Measurements from ENCODE around the gene TMOD3.

TMOD3 gene

DNA sequence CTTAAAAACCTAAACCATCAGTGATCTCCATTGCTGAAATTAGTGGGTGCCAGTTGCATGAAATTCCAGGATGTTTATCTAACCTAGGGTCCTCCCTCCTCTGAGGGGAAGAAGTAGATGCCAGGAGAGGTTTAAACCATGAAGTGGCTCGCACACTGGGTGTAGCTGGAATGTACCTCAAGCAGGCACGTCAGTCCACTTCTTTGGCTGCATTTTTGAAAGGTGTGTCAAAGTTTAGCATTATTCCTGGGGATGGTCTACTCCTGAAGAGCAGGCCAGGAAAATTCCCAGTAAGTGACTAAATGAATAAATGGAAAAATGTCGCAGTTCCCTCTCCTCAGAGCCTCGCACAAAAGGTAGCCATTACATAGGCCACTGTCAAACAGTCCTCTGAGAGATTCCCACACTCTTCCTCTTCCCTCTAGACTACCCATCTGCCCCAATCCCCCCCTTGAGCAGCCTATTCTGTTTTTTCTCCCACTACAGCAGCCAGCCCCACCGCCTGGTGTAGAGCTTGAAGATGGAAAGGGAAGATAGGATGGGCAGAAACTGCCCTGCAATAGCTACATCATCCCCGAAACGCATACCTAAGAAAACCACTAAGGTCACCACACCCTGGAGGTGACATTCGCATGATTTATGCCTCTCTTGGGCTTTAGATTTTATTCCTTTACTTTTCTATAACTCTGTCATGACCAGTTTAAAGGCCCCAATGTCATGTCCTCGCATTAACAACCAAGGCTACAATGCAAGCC is 655 bp upstream of the TMOD3 start:
- no peak for DNase-seq

DNA sequence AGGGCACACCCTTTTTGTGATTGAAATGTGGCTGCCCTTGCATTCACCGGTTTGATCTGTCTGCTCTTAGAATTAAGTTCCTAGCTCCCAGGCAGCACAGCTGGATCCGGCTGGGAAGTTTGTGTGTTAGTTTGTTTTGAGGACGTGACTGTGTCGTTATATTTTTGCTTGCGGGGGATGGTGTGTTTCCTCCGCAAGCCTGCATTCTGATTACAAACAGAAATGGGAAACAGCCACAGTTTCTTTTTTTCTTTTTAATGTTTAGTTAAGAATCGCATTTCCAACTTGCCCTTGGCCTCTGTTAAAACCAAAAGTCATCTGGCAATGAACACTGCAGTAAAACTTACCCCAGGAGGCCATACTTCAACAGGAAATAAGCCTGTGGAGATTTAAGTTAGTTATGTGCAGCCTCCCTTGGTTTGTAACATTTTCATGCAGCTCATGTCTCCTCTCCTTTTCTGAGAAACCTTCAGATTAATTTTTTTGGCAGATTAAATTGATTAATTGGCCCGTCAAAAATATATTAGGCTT is 888 bp downstream of the TMOD3 start:
- DNase-seq: no peak

DNA sequence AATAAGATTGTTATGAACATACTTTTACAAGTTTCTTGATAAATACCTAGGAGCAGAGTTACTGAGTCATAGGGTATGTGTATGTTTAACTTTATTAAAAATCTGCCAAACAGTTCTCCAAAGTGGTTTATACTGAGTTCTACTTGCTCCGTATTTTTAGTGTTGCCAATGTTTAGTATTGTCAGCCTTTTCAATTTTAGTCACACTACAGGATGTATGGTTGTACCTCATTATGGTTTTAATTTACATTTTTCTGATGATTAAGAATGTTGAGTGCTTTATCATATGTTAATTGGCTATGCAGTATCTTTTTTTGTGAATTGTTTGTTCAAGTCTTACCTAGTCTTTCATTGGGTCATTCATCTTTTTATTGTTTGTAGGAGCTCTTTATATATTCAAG is 4.3 kb downstream of the TMOD3 start:
- no peak for DNase-seq

- DNase-seq: peak in 1 of 4 experiments; percentile 0
These were observed 8.4 kb downstream of the TMOD3 start for GRCh38 chr15:51837792-51838251.

- no peak for DNase-seq
These were observed 8.8 kb downstream of the TMOD3 start for GRCh38 chr15:51838270-51838669.

GRCh38 chr15:51840692-51841091 is 11.2 kb downstream of the TMOD3 start:
- DNase-seq: no peak

DNA sequence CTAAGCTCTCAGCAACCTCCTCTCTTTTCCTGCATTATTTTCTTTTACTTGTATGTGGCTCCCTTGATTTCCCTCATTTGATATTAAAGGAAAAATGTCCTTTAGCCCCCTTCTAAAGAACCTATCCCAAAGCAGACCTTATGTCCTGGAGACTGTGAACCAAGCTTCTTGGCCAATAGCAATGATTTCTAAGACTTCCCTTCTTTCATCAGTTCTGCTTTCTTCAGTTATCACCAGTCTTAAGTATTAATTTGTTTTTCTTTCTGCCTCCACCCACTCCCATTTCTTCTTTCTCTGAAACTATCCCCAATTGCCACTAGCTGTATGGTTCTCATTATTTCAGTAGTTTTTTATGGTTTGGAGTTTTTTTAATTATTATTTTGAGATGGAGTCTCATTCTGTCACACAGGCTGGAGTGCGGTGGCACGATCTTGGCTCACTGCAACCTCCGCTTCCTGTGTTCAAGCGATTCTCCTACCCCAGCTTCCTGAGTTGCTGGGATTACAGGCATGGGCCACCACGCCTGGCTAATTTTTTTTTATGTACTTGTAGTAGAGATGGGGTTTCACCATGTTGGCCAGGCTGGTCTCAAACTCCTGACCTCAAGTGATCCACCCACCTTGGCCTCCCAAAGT is 12.1 kb downstream of the TMOD3 start:
- DNase-seq: no peak

DNA sequence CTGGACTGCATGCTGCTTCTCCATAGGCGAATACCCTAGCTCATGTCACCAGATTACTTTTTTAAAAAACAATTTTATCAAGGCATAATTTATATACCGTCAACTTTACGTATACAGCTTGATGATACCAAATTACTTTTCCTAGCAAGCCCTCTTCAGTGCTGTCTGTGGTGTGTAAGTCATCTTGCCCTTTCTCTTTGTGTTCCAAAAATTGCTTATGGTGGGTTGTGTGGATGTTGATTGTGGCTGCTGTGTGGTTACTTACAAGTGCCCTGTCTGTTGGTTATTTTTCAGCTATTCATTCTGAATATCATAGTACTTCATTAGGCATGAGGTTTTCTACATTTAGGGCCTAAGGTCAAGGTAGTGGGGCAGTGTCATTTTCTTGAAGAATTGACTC is 12.8 kb downstream of the TMOD3 start:
- no peak for DNase-seq

- DNase-seq: no peak
These were observed 13.6 kb downstream of the TMOD3 start for GRCh38 chr15:51842852-51843737.

DNA sequence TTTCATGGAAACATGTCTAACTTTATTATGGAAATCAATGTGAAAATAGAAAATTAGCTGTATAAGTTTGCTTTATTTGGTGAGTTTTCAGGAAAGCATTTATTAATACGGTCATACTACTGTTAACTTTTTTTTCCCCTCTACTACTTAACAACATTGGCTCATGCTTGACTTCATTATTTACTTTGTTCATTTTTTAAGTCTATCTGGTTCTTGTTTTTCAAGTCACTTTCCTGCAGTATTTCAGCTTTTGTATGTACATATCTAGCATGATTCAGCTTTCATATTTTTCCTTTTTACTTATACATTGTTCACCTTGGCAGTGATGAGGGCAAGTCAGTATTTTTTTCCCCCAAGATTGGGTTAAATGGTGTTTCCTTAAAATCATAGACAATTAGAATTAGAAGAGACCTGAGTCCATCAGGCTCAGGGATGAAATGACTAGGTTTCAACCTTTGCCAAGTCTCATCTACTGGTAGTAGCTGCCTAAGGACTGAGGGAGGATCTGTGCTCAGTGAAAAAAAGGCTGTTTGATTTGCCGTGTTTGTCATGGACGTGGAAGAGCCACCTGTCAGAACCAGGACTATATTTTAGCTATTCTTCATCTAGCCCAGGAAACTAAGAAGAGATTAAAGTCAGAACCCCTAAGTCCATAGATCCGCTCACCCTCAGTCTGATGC is 15.4 kb downstream of the TMOD3 start:
- no peak for DNase-seq

- no peak for DNase-seq
These were observed 16.6 kb downstream of the TMOD3 start for GRCh38 chr15:51846066-51846462.

GRCh38 chr15:51846463-51847230 is 17.2 kb downstream of the TMOD3 start:
- no peak for DNase-seq

GRCh38 chr15:51848811-51849210 is 19.4 kb downstream of the TMOD3 start:
- no peak for DNase-seq

GRCh38 chr15:51849860-51850259 is 20.4 kb downstream of the TMOD3 start:
- DNase-seq: no peak

DNA sequence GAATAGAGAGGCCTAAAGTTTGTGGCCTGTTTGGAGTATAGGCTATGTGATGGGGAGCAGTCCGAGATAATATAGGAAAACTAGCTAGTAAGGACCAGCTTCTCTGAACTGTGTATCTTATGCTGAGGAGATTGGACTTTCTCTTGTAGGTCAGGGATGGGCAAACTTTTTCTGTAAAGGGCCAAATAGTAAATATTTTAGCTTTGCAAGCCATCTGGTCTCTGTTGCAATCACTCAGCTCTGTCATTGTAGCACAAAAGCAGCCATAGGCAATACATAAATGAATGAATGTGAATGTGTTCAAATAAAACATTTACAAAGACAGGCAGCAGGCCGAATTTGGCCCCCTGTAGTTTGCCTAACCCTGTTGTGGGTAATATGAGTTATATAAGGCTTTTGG is 24.5 kb downstream of the TMOD3 start:
- DNase-seq: no peak

DNA sequence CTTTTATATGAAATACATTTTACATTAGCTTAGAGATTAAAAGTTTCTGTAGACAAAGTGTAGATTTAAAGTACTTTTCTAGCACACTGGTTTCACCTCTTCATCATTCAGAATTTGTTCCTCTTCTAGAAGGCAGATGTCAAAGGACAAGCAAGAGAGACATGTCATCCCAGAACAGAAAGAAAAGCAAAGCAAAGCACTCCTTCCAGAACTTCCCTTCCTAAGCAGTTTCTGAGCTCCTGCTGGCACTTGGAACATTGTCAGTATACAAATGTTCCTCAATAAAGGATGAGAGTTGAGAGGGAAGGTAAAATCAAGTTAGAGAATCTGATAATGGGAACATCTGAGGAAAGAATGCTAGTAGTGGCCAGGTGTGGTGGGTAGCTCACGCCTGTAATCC is 26.2 kb downstream of the TMOD3 start:
- DNase-seq: no peak

- no peak for DNase-seq
These were observed 27.4 kb downstream of the TMOD3 start for GRCh38 chr15:51856714-51857380.

- peak in 2 of 4 experiments; percentile 7 to 19 for DNase-seq
These were observed 32.3 kb downstream of the TMOD3 start for GRCh38 chr15:51861557-51862359.

DNA sequence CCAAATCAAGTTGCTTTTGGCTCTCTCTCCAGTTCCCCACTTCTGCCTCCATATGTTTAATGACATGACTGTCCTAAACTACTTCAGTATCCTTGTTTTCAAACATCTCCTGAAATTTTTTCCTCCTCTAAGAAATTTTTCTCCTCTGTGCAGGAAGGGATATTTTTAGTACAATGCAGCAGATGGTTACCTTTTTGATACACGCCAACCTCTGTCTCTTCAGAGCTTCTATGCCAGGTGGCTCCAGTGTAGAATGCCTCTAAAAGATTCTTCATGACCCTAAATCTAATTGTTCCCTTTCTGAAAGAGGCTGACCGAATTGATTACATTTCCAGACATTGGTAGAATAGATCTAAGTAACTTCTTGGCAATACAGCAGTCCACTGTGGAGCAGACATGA is 33.7 kb downstream of the TMOD3 start:
- DNase-seq: no peak

- DNase-seq: no peak
These were observed 35.1 kb downstream of the TMOD3 start for GRCh38 chr15:51864408-51865056.
